Panc1 (cell line): ENCODE measurements around the gene CPSF3. TPM values are rescaled to one million over a fixed set of nuclear protein-coding genes. Genes with fewer than 3 reads are reported as not detected.

Experiments used
- ATAC-seq: fragments of 200-7000 bp; cut with Tn5 transposase; 2 replicates; pipeline ENCODE4 v1.9.1; 2020; ENCODE audit warnings: mild to moderate bottlenecking, moderate library complexity
- BruUV-seq: library from RNA; stranded (reverse); fragments of 400-500 nt; replicated peaks from 2 replicates; lab custom pipeline; 2021; lab: Mats Ljungman, UMichigan
- CTCF ChIA-PET: fragments of 300-600 bp; sonication (Branson Sonifier 250); formaldehyde crosslinking; loops from one replicate; lab custom pipeline; 2022; ENCODE audit warnings: antibody characterized with exemption; lab: Charles Lee
- POLR2A ChIA-PET: fragments of 300-600 bp; sonication (Branson Sonifier 250); formaldehyde crosslinking; loops from one replicate; lab custom pipeline; 2022; ENCODE audit warnings: antibody characterized with exemption; lab: Charles Lee
- DNase-seq: peaks from one replicate; pipeline ENCODE4 v3.0.0-alpha.2; 2010; ENCODE audit warnings: low read depth, low spot score
- H3K27ac ChIP-seq: 2 replicates; pipeline ENCODE4 v1.5.1; 2011; ENCODE audit warnings: mild to moderate bottlenecking, low read length, inconsistent platforms
- H3K27me3 ChIP-seq: fragments of 200-500 bp; sonication (Bioruptor generic); 2 replicates; pipeline ENCODE4 v1.6.0; 2014; ENCODE audit warnings: low read length, inconsistent platforms; ENCODE audit not compliant: control insufficient read depth, insufficient read depth
- H3K36me3 ChIP-seq: fragments of 200-500 bp; sonication (Bioruptor generic); 2 replicates; pipeline ENCODE4 v1.5.1; 2014; ENCODE audit warnings: inconsistent platforms, mild to moderate bottlenecking, low read length, moderate library complexity; ENCODE audit not compliant: control insufficient read depth, insufficient read depth
- H3K4me1 ChIP-seq: 2 replicates; pipeline ENCODE4 v1.5.1; 2011; ENCODE audit warnings: inconsistent platforms, mild to moderate bottlenecking, low read length, moderate library complexity; ENCODE audit not compliant: control insufficient read depth, insufficient read depth
- H3K4me3 ChIP-seq, 2 experiments: 2 replicates each; pipeline ENCODE4 v1.5.1; 2011 to 2012; ENCODE audit warnings: low read depth in 2 of 2, low read length in 2 of 2, mild to moderate bottlenecking in 2 of 2, inconsistent platforms in 1 of 2, moderate library complexity in 1 of 2
- H3K9me3 ChIP-seq: fragments of 200-500 bp; sonication (Bioruptor generic); 2 replicates; pipeline ENCODE4 v1.5.1; 2014; ENCODE audit warnings: low read depth, mild to moderate bottlenecking, inconsistent platforms, low read length, moderate library complexity; ENCODE audit not compliant: control insufficient read depth, insufficient read depth
- POLR2AphosphoS5 ChIP-seq: IDR thresholded peaks from 2 replicates; pipeline ENCODE4 v1.6.1; 2012; ENCODE audit warnings: mild to moderate bottlenecking, low read depth, low read length, moderate library complexity
- SIN3A ChIP-seq: IDR thresholded peaks from 2 replicates; pipeline ENCODE4 v1.6.1; 2012; ENCODE audit warnings: low read depth, mild to moderate bottlenecking, low read length, moderate library complexity, borderline replicate concordance; ENCODE audit not compliant: insufficient read depth
- TCF7L2 ChIP-seq: IDR thresholded peaks from 2 replicates; pipeline ENCODE4 v1.6.1; 2011; ENCODE audit warnings: mild to moderate bottlenecking, low read depth, low read length, inconsistent platforms
- in situ Hi-C: cut with HindIII; loops from 2 replicates; pipeline ENCODE4 v1.10.0; 2016; ENCODE audit warnings: low sequenced_read_pairs, low pct_unique_long_range_greater_than_20kb
- intact Hi-C: fragments of 100-400 bp; cut with micrococcal nuclease; formaldehyde crosslinking; loops from one replicate; pipeline ENCODE4 v1.10.0; 2022; ENCODE audit not compliant: unreplicated experiment
- total RNA-seq: library from RNA; stranded (reverse); gene quantifications from one replicate; pipeline ENCODE4 v1.2.1, GENCODE V29; 2021; ENCODE audit not compliant: unreplicated experiment
- TF ChIP-seq, protein P1 (sequence below): fragments of 450-650 bp; IDR thresholded peaks from 2 replicates; pipeline ENCODE4 v1.5.1; 2017; ENCODE audit warnings: mild to moderate bottlenecking
- TF ChIP-seq, protein P2 (sequence below), 2 experiments: IDR thresholded peaks; 2 replicates each; pipeline ENCODE4 v1.6.1; 2011 to 2012; ENCODE audit warnings: low read depth in 2 of 2, control low read depth in 1 of 2, low read length in 1 of 2, mild to moderate bottlenecking in 1 of 2, moderate library complexity in 1 of 2; ENCODE audit not compliant: insufficient read depth in 1 of 2

CPSF3 gene
- total RNA-seq, 1 experiment from 2014 or later: 54.1 TPM

DNA sequence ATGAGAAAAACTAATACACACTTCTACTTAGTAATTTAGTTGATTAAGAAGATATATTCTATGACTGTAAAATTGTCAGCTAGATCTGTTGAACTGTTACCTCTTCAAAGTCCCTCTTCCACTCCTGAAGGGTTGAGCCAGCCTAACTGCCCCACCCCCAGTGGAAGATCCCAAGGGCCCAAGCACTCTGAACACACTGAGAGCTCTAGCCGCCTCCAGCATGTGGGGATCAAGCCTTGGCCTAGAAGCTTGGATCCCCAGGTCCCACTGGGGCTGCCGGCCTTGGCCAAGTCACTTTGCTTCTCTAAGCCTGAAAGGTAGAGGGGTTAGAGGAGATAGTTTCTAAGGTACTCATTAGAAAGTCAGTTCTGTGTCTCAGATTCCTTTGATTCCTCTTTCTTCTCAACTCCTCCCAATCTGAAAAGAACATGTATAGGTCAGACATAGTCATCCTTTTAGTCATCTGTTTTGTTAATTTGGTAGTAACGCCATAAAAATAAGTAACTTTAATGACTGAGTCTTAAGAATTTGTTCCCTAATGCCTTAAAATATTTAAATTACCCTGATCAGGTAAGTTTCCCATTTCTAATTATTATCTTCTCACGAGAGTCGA is 5.6 kb downstream of the CPSF3 start:
- intact Hi-C loops: no loop called here
- BruUV-seq: no TSS peak
- peaks cover 36% of the 10 kb centered on the region for H3K36me3 ChIP-seq
- ChIA-PET POLR2A (interaction anchor here (0.5 kb wide), 1 partner anchor 297 kb away, joined by 6 read pairs; no protein-coding TSS in a partner anchor), CTCF (no interaction called here)
- in situ Hi-C loops: no loop called here
- DNase-seq (no peak), ATAC-seq (no peak)
- TF ChIP-seq, protein P1, sequence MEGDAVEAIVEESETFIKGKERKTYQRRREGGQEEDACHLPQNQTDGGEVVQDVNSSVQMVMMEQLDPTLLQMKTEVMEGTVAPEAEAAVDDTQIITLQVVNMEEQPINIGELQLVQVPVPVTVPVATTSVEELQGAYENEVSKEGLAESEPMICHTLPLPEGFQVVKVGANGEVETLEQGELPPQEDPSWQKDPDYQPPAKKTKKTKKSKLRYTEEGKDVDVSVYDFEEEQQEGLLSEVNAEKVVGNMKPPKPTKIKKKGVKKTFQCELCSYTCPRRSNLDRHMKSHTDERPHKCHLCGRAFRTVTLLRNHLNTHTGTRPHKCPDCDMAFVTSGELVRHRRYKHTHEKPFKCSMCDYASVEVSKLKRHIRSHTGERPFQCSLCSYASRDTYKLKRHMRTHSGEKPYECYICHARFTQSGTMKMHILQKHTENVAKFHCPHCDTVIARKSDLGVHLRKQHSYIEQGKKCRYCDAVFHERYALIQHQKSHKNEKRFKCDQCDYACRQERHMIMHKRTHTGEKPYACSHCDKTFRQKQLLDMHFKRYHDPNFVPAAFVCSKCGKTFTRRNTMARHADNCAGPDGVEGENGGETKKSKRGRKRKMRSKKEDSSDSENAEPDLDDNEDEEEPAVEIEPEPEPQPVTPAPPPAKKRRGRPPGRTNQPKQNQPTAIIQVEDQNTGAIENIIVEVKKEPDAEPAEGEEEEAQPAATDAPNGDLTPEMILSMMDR: no peak
- TF ChIP-seq POLR2AphosphoS5: no peak
- TF ChIP-seq TCF7L2: no peak
- TF ChIP-seq, protein P2, sequence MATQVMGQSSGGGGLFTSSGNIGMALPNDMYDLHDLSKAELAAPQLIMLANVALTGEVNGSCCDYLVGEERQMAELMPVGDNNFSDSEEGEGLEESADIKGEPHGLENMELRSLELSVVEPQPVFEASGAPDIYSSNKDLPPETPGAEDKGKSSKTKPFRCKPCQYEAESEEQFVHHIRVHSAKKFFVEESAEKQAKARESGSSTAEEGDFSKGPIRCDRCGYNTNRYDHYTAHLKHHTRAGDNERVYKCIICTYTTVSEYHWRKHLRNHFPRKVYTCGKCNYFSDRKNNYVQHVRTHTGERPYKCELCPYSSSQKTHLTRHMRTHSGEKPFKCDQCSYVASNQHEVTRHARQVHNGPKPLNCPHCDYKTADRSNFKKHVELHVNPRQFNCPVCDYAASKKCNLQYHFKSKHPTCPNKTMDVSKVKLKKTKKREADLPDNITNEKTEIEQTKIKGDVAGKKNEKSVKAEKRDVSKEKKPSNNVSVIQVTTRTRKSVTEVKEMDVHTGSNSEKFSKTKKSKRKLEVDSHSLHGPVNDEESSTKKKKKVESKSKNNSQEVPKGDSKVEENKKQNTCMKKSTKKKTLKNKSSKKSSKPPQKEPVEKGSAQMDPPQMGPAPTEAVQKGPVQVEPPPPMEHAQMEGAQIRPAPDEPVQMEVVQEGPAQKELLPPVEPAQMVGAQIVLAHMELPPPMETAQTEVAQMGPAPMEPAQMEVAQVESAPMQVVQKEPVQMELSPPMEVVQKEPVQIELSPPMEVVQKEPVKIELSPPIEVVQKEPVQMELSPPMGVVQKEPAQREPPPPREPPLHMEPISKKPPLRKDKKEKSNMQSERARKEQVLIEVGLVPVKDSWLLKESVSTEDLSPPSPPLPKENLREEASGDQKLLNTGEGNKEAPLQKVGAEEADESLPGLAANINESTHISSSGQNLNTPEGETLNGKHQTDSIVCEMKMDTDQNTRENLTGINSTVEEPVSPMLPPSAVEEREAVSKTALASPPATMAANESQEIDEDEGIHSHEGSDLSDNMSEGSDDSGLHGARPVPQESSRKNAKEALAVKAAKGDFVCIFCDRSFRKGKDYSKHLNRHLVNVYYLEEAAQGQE (IDR thresholded peaks at IDR 0.05; ENCODE audit: insufficient read depth in 1 of 2, low read depth in 2 of 2, low read length in 1 of 2): no peak
- TF ChIP-seq SIN3A: no peak
- H3K27me3 ChIP-seq: no peaks in the 10 kb centered on the region
- no peak overlapping the region for H3K4me3 ChIP-seq
- no peaks in the 10 kb centered on the region for H3K9me3 ChIP-seq
- H3K27ac ChIP-seq: no peak overlapping the region
- peaks cover 6% of the 10 kb centered on the region for H3K4me1 ChIP-seq

DNA sequence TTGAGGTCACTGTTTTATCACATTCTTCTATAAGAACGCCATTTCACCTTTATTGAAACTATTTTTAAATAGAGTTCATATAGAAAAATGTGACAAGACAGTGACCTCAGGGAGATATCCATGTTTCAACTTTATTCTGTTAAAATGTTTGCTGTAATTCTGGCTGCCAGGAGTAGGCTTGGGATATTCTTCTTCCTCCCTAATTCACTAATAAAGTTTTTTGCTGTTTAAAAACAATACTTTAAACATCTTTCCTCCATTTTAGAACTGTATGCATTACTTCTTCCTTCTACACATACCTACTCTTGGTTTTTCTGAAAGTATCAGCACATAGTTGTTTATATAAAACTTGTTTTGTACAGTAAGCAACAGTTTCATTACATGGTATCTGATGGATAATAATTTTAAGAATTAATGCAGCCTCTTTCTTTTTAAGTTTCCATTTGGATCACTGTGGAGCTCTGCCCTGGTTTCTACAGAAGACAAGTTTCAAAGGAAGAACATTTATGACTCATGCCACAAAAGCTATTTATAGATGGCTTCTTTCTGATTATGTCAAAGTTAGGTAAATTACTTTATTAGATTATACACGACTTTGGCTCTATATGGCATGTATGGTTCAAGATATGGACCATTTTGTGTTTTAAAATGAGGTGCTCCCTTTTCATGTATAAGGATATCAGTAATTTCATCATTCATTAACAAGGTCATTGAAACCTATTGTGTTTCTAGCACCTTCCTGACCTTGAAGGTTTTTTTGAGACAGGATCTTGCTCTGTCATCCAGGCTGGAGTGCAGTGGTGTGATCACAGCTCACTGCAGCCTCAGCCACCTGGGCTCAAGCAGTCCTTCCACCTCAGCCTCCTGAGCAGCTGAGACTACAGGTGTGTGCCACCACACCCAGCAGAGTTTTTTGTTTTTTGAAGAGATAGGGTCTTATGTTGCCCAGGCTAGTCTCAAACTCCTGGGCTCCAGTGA is 7.2 kb downstream of the CPSF3 start:
- Histone ChIP-seq H3K4me3 (no peak overlapping the region), H3K27me3 (no peaks in the 10 kb centered on the region), H3K4me1 (no peaks in the 10 kb centered on the region), H3K9me3 (no peaks in the 10 kb centered on the region), H3K36me3 (peaks cover 34% of the 10 kb centered on the region), H3K27ac (no peak overlapping the region)
- in situ Hi-C loops (no loop called here), intact Hi-C loops (no loop called here)
- BruUV-seq: no TSS peak
- TF ChIP-seq SIN3A: no peak
- TF ChIP-seq, protein P1: no peak
- no peak for TF ChIP-seq TCF7L2
- TF ChIP-seq, protein P2 (IDR thresholded peaks at IDR 0.05; ENCODE audit: insufficient read depth in 1 of 2, low read depth in 2 of 2, low read length in 1 of 2): no peak
- no peak for TF ChIP-seq POLR2AphosphoS5
- ATAC-seq: no peak
- ChIA-PET POLR2A (no interaction called here), CTCF (no interaction called here)
- no peak for DNase-seq
